Measurements from ENCODE around the gene SAFB.

SAFB gene

GRCh38 chr19:5691822-5692722 lies 69.2 kb downstream of the SAFB start:
- Histone ChIP-seq H3K4me1 (no peaks in the 10 kb centered on the region), H2AFZ (no peak overlapping the region), H3K4me2 (ENCODE audit: low read length) (peak overlapping the region; percentile 93), H3K9ac (no peak overlapping the region), H3K4me3 (ENCODE audit: low read depth, low read length) (no peak overlapping the region), H3K27me3 (ENCODE audit: control insufficient read depth, insufficient read depth, low read length) (no peaks in the 10 kb centered on the region), H3K9me3 (ENCODE audit: control insufficient read depth, low read length) (no peaks in the 10 kb centered on the region), H3K79me2 (peaks cover 27% of the 10 kb centered on the region), H3K27ac (peak overlapping the region; percentile 8), H3K36me3 (ENCODE audit: control insufficient read depth, insufficient read depth, low read length) (no peaks in the 10 kb centered on the region)
- TF ChIP-seq CTCF (IDR thresholded peaks at IDR 0.05) = no peak

GRCh38 chr19:5692723-5693194 lies 69.9 kb downstream of the SAFB start:
- H3K4me3 ChIP-seq (ENCODE audit: low read depth, low read length) = no peak overlapping the region
- H3K27ac ChIP-seq = no peak overlapping the region
- no peak overlapping the region for H3K9ac ChIP-seq
- H3K27me3 ChIP-seq (ENCODE audit: control insufficient read depth, insufficient read depth, low read length) = no peaks in the 10 kb centered on the region
- H3K36me3 ChIP-seq (ENCODE audit: control insufficient read depth, insufficient read depth, low read length) = no peaks in the 10 kb centered on the region
- no peak for TF ChIP-seq CTCF (IDR thresholded peaks at IDR 0.05)
- H2AFZ ChIP-seq = no peak overlapping the region
- peaks cover 27% of the 10 kb centered on the region for H3K79me2 ChIP-seq
- no peak overlapping the region for H3K4me2 ChIP-seq (ENCODE audit: low read length)
- no peaks in the 10 kb centered on the region for H3K4me1 ChIP-seq
- no peaks in the 10 kb centered on the region for H3K9me3 ChIP-seq (ENCODE audit: control insufficient read depth, low read length)

GRCh38 chr19:5693195-5694166 lies 70.6 kb downstream of the SAFB start:
- Histone ChIP-seq H3K79me2 (peaks cover 27% of the 10 kb centered on the region), H3K27me3 (ENCODE audit: control insufficient read depth, insufficient read depth, low read length) (no peaks in the 10 kb centered on the region), H2AFZ (no peak overlapping the region), H3K9me3 (ENCODE audit: control insufficient read depth, low read length) (no peaks in the 10 kb centered on the region), H3K27ac (no peak overlapping the region), H3K4me1 (no peaks in the 10 kb centered on the region), H3K4me3 (ENCODE audit: low read depth, low read length) (no peak overlapping the region), H3K4me2 (ENCODE audit: low read length) (no peak overlapping the region), H3K36me3 (ENCODE audit: control insufficient read depth, insufficient read depth, low read length) (no peaks in the 10 kb centered on the region), H3K9ac (no peak overlapping the region)
- TF ChIP-seq CTCF (IDR thresholded peaks at IDR 0.05) = no peak

GRCh38 chr19:5694167-5694955 lies 71.5 kb downstream of the SAFB start:
- TF ChIP-seq CTCF (IDR thresholded peaks at IDR 0.05) = no peak
- Histone ChIP-seq H3K79me2 (peaks cover 27% of the 10 kb centered on the region), H3K9ac (no peak overlapping the region), H3K27ac (no peak overlapping the region), H3K27me3 (ENCODE audit: control insufficient read depth, insufficient read depth, low read length) (no peaks in the 10 kb centered on the region), H3K9me3 (ENCODE audit: control insufficient read depth, low read length) (no peaks in the 10 kb centered on the region), H3K4me2 (ENCODE audit: low read length) (no peak overlapping the region), H2AFZ (no peak overlapping the region), H3K4me1 (no peaks in the 10 kb centered on the region), H3K36me3 (ENCODE audit: control insufficient read depth, insufficient read depth, low read length) (no peaks in the 10 kb centered on the region), H3K4me3 (ENCODE audit: low read depth, low read length) (no peak overlapping the region)
